Stimulated activated CD8-positive, alpha-beta memory T cell treated with anti-CD3 and anti-CD28 coated beads, Interleukin-2, amount 100 ng/mL, for 48 hours (primary cell): ENCODE data around the gene FGFR2.

Source experiments
- DNase-seq, 2 donors: peaks; one replicate each; pipeline ENCODE4 v3.0.0-alpha.2; 2020; ENCODE audit warnings: low read depth in 2 of 2

The FGFR2 gene

GRCh38 chr10:121494296-121494695 lies 103.9 kb downstream of the FGFR2 start:
- DNase-seq: no peak

- no peak for DNase-seq
Observed at GRCh38 chr10:121493521-121493920, 104.7 kb downstream of the FGFR2 start.

GRCh38 chr10:121490871-121491519 lies 107.2 kb downstream of the FGFR2 start:
- no peak for DNase-seq

- DNase-seq: no peak
Observed at GRCh38 chr10:121485436-121486139, 112.7 kb downstream of the FGFR2 start.

GRCh38 chr10:121484816-121485215 lies 113.4 kb downstream of the FGFR2 start:
- DNase-seq: no peak

GRCh38 chr10:121484401-121484800 lies 113.8 kb downstream of the FGFR2 start:
- DNase-seq: no peak

GRCh38 chr10:121481180-121481579 lies 117.1 kb downstream of the FGFR2 start:
- no peak for DNase-seq

- DNase-seq: no peak
Observed at GRCh38 chr10:121478556-121478955, 119.7 kb downstream of the FGFR2 start.

- no peak for DNase-seq
Observed at GRCh38 chr10:121469797-121470606, 128.2 kb downstream of the FGFR2 start.

- no peak for DNase-seq
Observed at GRCh38 chr10:121468726-121469125, 129.5 kb downstream of the FGFR2 start.

GRCh38 chr10:121466424-121466823 lies 131.8 kb downstream of the FGFR2 start:
- no peak for DNase-seq

- DNase-seq: no peak
Observed at GRCh38 chr10:121465215-121465614, 133.0 kb downstream of the FGFR2 start.

- no peak for DNase-seq
Observed at GRCh38 chr10:121464517-121464916, 133.7 kb downstream of the FGFR2 start.

GRCh38 chr10:121462955-121463354 lies 135.3 kb downstream of the FGFR2 start:
- no peak for DNase-seq

GRCh38 chr10:121462281-121462680 lies 136.0 kb downstream of the FGFR2 start:
- DNase-seq: no peak

GRCh38 chr10:121461307-121461706 lies 136.9 kb downstream of the FGFR2 start:
- DNase-seq: no peak

GRCh38 chr10:121460733-121461132 lies 137.5 kb downstream of the FGFR2 start:
- DNase-seq: no peak

- DNase-seq: no peak
Observed at GRCh38 chr10:121459622-121460453, 138.4 kb downstream of the FGFR2 start.

GRCh38 chr10:121459279-121459621 lies 139.0 kb downstream of the FGFR2 start:
- DNase-seq: no peak

GRCh38 chr10:121457729-121458128 lies 140.5 kb downstream of the FGFR2 start:
- no peak for DNase-seq

- no peak for DNase-seq
Observed at GRCh38 chr10:121455377-121455776, 142.9 kb downstream of the FGFR2 start.

GRCh38 chr10:121454781-121455180 lies 143.5 kb downstream of the FGFR2 start:
- no peak for DNase-seq
